ENCODE measurements around the gene DOCK3. TPM values are rescaled to one million over a fixed set of nuclear protein-coding genes. Genes with fewer than 3 reads are reported as not detected.
"Not testable (repeated sequence)": the region's sequence is repeated elsewhere in the genome, so short reads cannot be mapped to it uniquely, and the experiment has no call there.

Gene DOCK3
- total and polyA plus RNA-seq, 2 of the 4 experiments (the other 2 are of a cell fraction): under 0.01 to 0.12 TPM

- H3K4ac ChIP-seq (ENCODE audit: low read depth, low read length); H2BK20ac ChIP-seq (ENCODE audit: low read depth, low read length); ATAC-seq (ENCODE audit: low read depth); BruUV-seq (replicated peaks); H2AFZ ChIP-seq (replicated peaks; ENCODE audit: low read length, poor library complexity); H3K27ac ChIP-seq (ENCODE audit: insufficient read depth, low read length); H3K79me1 ChIP-seq (ENCODE audit: low read depth in 1 of 2, low read length in 2 of 2); H3K4me3 ChIP-seq (ENCODE audit: insufficient read depth, low read depth, low read length); H3K9ac ChIP-seq (ENCODE audit: low read depth, low read length); H3K27me3 ChIP-seq (ENCODE audit: control insufficient read depth, insufficient read depth, low read length); H4K20me1 ChIP-seq (ENCODE audit: insufficient read depth, low read length); H3K56ac ChIP-seq (ENCODE audit: extremely low read depth, insufficient read depth, low read length); DNase-seq; H3K36me3 ChIP-seq (ENCODE audit: control insufficient read depth, insufficient read depth, low read length); H3K23ac ChIP-seq (ENCODE audit: low read depth, low read length); H2BK5ac ChIP-seq (ENCODE audit: low read depth, low read length, poor library complexity, severe bottlenecking); H2AK5ac ChIP-seq (ENCODE audit: low read depth, low read length); H3K9me1 ChIP-seq (ENCODE audit: insufficient read depth, low read length); CTCF ChIA-PET; H3K4me1 ChIP-seq (ENCODE audit: control insufficient read depth, insufficient read depth, low read length); H2BK15ac ChIP-seq (ENCODE audit: low read depth, low read length); POLR2A ChIA-PET (ENCODE audit: unreplicated experiment); H3K14ac ChIP-seq (replicated peaks; ENCODE audit: low read depth, low read length); H3K18ac ChIP-seq (ENCODE audit: low read depth, low read length); H2AK9ac ChIP-seq (replicated peaks; ENCODE audit: low read depth, low read length, poor library complexity); H4K91ac ChIP-seq (ENCODE audit: insufficient read depth, low read depth, low read length); H4K5ac ChIP-seq (ENCODE audit: low read depth, low read length); dilution Hi-C loops (cut with HindIII; ENCODE audit: low sequenced_read_pairs, unreplicated experiment); intact Hi-C loops (cut with micrococcal nuclease); H3K4me2 ChIP-seq (ENCODE audit: low read depth, low read length); in situ Hi-C loops (cut with MboI; ENCODE audit: low sequenced_read_pairs); H2BK120ac ChIP-seq (ENCODE audit: low read depth, low read length); H4K8ac ChIP-seq (ENCODE audit: low read depth in 2 of 2, low read length in 2 of 2): not testable (repeated sequence)
- H3K9me3 ChIP-seq (ENCODE audit: control insufficient read depth, insufficient read depth, low read length): peaks cover 11% of the 10 kb centered on the region; the same call in 1 of the 2 replicates
- WGBS, 2 experiments (ENCODE audit: extremely low coverage in 2 of 2, insufficient read length in 1 of 2): no CpG with 5 or more reads among the region's 27 CpGs
These were observed 129.1 kb downstream of the DOCK3 start for GRCh38 chr3:50803805-50804204.

- H3K27ac ChIP-seq (ENCODE audit: insufficient read depth, low read length); H3K4me2 ChIP-seq (ENCODE audit: low read depth, low read length); H3K27me3 ChIP-seq (ENCODE audit: control insufficient read depth, insufficient read depth, low read length); H2BK5ac ChIP-seq (ENCODE audit: low read depth, low read length, poor library complexity, severe bottlenecking); H3K9me1 ChIP-seq (ENCODE audit: insufficient read depth, low read length); in situ Hi-C loops (cut with MboI; ENCODE audit: low sequenced_read_pairs); H2AFZ ChIP-seq (replicated peaks; ENCODE audit: low read length, poor library complexity); H4K20me1 ChIP-seq (ENCODE audit: insufficient read depth, low read length); H3K79me1 ChIP-seq (ENCODE audit: low read depth in 1 of 2, low read length in 2 of 2); H3K4me3 ChIP-seq (ENCODE audit: insufficient read depth, low read depth, low read length); H3K4ac ChIP-seq (ENCODE audit: low read depth, low read length); H4K91ac ChIP-seq (ENCODE audit: insufficient read depth, low read depth, low read length); H2BK15ac ChIP-seq (ENCODE audit: low read depth, low read length); CTCF ChIA-PET; H3K36me3 ChIP-seq (ENCODE audit: control insufficient read depth, insufficient read depth, low read length); H3K18ac ChIP-seq (ENCODE audit: low read depth, low read length); H3K4me1 ChIP-seq (ENCODE audit: control insufficient read depth, insufficient read depth, low read length); H3K9ac ChIP-seq (ENCODE audit: low read depth, low read length); intact Hi-C loops (cut with micrococcal nuclease); BruUV-seq (replicated peaks); H3K56ac ChIP-seq (ENCODE audit: extremely low read depth, insufficient read depth, low read length); ATAC-seq (ENCODE audit: low read depth); H4K5ac ChIP-seq (ENCODE audit: low read depth, low read length); H3K14ac ChIP-seq (replicated peaks; ENCODE audit: low read depth, low read length); H4K8ac ChIP-seq (ENCODE audit: low read depth in 2 of 2, low read length in 2 of 2); POLR2A ChIA-PET (ENCODE audit: unreplicated experiment); H3K23ac ChIP-seq (ENCODE audit: low read depth, low read length); DNase-seq; H2BK20ac ChIP-seq (ENCODE audit: low read depth, low read length); H2AK5ac ChIP-seq (ENCODE audit: low read depth, low read length); dilution Hi-C loops (cut with HindIII; ENCODE audit: low sequenced_read_pairs, unreplicated experiment); H2AK9ac ChIP-seq (replicated peaks; ENCODE audit: low read depth, low read length, poor library complexity); H2BK120ac ChIP-seq (ENCODE audit: low read depth, low read length): not testable (repeated sequence)
- H3K9me3 ChIP-seq (ENCODE audit: control insufficient read depth, insufficient read depth, low read length): peaks cover 11% of the 10 kb centered on the region; the same call in 1 of the 2 replicates
- 87% methylated on average over 3 of the region's 20 CpGs; no CpG with 5 or more reads in 1 of the 2 experiments for WGBS, 2 experiments (ENCODE audit: extremely low coverage in 2 of 2, insufficient read length in 1 of 2)
These were observed 129.6 kb downstream of the DOCK3 start for GRCh38 chr3:50804376-50804775.

All from IMR-90 (cell line).